AG09319 (cell line): ENCODE data around the gene TTLL5.

Experiments
- DNase-seq: peaks from one replicate; pipeline ENCODE4 v3.0.0-alpha.2; 2010; ENCODE audit warnings: low read depth; ENCODE audit errors: extremely low read depth
- CTCF ChIP-seq: IDR thresholded peaks from 2 replicates; pipeline ENCODE4 v1.5.1; 2011; ENCODE audit warnings: low read depth, mild to moderate bottlenecking, inconsistent platforms, low read length, moderate library complexity

The TTLL5 gene

DNA sequence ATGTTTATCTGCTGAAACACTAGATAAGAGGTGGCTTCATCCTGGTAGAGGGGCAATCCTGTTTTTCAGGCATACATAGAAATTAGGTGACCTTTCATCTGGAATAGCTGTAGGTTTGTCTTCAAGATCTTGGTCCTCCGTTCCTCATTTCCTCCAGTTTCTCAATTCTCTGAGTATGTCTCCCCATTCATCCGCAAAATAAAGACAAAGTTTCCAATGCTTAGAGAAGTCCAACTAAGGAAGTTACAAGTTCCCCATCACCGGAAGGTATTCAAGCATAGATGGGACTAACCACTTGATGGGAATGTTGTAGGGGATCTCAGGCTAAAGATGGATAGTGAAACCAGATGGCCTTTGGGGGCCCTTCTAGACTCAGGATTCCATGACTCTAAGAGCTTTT lies 34.6 kb upstream of the TTLL5 start:
- DNase-seq: no peak
- no peak for TF ChIP-seq CTCF

DNA sequence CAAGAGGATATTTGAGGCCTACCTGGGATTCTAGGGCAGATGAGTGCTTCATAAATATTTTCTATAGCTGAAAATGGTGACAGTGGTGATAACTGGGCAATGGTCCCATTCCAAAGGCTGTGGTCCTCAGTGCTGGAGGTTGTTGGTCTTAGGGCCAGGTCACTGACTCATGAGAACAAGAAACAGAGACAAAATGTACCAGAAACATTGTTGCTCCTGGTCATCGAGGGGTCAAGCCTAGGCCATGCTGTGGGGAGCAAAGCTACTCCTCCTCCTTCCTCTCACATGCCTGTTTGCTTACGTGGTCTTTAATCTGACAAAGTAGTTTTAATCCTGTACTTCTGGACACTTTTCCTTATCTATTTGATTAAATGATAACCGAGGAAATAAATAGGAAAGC lies 34.2 kb upstream of the TTLL5 start:
- no peak for TF ChIP-seq CTCF
- no peak for DNase-seq

- no peak for DNase-seq
- no peak for TF ChIP-seq CTCF
Observed at GRCh38 chr14:75627406-75627805, 33.6 kb upstream of the TTLL5 start.

DNA sequence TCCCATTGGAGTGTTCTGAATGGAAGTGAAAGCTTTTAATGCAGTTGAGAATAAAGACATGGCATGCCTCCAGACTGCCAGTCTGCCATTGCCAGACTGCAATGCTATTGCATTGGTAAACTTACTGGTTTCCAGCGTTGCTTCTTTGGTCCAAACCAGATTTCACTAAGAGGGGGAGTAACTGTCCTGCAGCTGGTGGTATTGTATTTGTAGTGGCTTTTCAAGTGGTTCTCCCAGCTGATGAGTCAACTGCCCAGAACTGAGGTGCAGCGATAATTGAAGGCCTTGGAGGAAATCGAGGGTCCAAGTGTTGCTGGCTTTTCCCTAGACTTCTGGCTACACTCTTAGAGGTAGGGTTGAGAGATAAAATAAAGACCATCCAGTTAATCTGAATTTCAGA lies 32.2 kb upstream of the TTLL5 start:
- no peak for DNase-seq
- TF ChIP-seq CTCF: no peak

DNA sequence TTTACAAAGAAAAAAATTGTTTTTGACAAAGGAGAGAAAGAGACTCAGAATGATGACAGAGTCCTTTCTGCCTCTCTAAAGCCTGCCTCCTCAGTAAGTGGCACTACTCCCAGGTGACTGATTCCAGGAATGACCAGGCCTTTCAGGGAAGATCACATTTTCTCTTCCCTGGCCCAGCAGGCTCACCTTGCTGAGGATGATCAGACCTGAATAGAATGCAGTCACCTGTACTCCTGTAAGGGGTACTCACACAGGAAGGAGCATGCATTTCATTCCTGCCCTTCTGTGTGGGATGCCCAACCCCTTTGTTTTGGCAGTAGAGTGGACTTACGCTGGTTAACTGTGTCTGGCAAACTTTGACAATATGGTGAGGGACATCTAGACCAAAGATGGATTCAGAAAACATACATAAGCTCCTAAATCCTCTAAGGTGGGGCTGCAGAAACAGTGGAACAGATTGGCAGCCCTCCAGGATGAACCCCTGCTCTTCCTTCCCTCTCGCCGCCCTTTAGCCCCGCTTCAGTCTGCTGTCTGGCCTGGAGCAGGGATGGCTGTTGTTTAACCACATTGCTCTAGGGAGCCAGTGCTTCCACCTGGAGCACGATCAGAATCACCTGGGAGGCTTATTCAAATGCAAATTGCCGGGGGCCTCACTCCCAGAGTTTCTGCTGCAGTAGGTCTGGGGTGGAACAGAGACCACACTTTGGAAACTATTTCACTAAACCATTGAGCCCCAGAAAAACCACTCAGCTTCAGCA lies 30.2 kb upstream of the TTLL5 start:
- no peak for TF ChIP-seq CTCF
- DNase-seq: no peak

- DNase-seq: no peak
- no peak for TF ChIP-seq CTCF
Observed at GRCh38 chr14:75631453-75631831, 29.6 kb upstream of the TTLL5 start.

DNA sequence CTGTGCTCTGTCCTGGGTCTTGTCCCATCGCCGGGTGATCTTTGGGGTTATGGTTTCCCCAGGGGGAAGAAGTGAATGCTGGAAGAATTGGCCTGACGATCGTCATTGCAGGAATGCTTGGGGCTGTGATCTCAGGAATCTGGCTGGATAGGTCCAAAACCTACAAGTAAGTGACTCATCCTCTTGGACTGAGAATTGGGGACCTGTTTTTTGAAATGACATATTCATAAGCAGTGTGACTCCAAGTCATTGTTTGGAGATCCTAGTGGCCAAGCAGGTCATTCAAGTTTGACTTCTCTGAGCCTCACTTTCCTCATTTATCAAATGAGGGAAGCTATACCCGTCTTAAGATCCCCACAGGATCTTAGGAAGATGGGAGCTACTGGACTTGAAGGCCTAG lies 26.2 kb upstream of the TTLL5 start:
- no peak for TF ChIP-seq CTCF
- no peak for DNase-seq
